NCI-H2107 treated with DMSO at 0.1 percent for 48 hours (cell line): ENCODE measurements around the gene NUBP2.

Source experiments
- DNase-seq: peaks from one replicate; lab custom pipeline; 2025; ENCODE audit not compliant: unreplicated experiment; lab: John Stamatoyannopoulos, UW

Gene NUBP2

DNA sequence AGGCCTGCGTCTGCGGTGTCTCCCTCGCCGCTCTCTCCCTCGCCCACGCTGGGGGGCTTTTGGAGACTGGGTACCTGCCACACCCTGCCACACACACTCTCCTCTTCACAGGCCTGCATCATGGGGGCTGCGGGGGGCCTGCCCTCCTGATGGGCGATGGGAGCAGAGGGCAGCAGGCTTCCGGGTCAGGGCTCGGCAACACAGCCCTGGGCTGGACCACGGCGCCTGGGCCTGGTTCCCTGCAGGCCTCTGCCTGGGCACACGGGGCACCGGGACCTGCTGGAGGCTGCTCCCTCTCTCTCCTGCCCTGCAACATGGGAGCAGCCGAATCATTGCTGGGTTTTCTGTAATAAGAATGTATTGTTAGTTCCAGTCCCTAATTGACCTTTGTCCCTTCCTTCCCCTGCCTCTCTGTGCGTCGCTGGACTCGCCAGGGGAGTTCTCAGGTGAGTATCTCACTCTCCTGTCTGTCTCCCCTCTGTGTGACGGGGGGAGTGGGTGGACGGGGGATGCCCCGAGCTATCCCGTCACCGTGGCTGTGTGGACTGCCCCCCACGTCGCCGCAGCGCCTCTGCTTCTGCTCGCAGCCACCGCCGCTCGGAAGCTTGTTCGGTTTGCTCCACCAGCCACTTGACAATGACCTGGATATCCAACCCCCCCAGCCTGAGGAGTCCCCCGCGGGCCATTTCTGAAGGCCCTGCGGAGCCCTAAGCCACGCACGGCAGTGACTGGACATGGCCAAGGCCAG lies 24.9 kb upstream of the NUBP2 start:
- no peak for DNase-seq

DNA sequence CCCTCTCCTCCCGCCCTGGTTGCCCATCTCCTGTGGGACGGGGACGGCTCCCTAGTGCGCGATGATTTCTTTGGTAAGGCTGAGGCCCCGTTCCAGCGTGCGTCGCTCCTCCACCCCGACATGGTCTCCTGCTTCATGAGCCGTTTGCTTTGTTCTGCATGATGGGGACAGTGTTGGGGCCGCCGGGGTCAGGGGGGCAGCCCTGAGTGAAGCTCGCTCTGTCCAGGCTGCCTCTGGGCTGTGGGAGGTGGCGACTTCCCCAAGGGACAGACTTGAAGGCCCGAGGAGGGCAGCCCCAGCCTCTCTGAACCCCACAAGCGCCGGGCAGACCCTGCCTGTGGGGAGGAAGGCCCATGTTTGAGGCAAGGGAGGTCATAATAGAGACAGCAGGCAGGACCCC lies 23.8 kb upstream of the NUBP2 start:
- DNase-seq: no peak

DNA sequence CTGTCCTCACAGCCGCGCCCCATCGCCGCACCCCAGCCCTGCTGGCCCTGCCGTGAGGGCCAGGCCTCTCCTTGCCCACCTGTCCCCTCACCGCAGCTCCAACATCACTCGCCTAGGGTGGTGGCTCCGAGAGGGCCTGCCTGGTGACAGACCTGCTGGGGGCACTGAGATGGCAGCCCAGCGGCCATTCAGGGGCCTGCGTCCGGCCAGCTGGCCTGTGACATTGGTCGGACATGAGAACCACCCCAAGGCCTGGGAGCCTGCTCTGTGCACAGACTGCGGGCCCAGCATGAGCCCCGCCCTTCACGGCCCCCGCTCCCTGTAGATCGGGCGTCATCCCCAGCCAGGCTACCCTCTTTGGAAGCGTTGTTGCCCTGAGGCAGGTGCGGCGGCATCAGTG lies 23.2 kb upstream of the NUBP2 start:
- DNase-seq: no peak

DNA sequence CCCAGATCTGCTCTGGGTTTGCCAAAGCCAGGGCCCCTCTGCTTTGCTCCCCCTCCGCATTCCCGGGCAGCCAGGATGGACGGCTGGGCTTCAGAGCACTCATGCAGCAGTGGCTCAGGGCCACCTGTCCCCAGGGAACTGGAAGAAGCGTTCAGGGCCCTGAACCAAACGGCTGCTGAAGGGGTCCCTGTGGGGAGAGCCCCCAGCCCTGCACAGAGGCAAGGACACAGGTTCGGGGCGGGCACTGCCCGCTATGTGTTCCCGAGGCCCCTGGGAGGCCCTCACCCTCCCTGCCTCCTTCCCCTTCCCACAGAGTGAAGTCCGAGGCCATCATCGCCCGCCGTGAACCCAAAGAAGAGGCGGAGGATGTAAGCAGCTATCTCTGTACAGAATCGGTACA lies 21.8 kb upstream of the NUBP2 start:
- DNase-seq: no peak

DNA sequence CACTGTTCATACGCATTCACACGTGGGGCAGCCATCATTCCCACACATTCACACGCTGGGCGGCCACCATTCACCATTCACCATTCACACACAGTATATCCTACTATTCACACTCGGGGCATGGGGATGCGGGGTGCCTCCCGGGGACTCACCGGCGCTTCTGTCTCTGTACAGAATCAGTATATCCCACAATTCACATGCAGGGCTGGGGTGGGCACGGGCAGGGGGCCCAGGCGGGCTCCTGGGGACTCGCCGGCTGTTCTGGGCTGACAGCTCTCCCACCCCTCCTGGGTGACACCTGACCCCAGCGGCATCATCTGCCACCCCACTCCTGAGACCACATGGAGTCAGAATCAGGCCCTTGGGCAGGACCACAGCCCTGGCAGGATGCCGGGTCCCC lies 21.0 kb upstream of the NUBP2 start:
- no peak for DNase-seq

DNA sequence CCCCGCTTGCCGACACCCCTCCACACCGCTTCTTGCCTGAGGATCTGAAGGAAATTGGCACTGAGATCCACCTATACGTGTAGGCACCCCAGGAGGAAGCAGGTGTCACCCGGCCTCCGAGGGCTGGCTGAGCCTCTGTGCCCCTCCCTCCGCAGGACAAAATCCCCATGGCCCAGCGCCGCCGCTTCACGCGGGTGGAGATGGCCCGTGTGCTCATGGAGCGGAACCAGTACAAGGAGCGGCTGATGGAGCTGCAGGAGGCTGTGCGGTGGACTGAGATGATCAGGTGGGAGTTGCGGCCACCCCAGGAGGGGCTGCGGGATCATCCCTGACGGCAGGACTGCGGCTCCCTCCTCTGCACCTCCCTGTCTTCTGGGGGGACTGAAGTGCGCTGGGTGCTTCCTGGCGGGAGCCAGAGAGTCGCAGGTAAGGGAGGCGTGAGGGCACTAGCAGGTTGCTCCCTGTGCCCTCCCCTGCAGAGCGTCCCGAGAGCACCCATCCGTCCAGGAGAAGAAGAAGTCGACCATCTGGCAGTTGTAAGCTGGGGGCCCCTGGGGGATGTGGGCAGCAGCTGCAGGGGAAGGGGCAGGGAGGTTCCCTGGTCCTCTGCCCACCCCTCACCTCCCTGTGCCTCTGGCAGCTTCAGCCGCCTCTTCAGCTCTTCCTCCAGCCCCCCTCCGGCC lies 20.4 kb upstream of the NUBP2 start:
- no peak for DNase-seq

DNA sequence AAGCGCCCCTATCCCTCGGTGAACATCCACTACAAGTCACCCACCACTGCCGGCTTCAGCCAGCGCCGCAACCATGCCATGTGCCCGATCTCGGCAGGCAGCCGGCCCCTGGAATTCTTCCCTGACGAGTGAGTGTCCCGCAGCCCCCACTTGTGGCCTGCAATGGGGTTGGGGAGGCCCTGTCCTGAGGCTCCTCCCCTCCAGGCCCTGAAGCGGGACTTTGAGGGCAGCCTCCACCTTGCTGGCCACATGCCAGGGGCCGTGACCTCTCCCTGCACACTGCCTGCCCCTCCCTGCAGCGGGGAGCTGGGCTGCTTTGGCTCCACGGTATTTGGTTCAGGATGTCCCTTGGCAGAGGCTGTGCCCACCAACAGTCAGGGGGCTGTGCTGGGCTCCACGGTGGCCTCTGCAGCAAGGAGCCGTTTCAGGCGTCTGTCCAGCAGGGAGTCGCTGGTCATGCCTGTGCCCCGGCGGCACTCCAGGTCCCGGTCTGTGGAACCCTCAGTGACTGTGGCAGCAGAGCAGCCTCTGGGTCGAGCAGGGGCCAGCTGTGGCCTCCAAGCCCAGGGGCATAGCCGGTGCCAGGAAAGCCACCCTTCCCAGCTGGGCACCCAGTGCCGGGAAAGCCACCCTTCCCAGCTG lies 19.8 kb upstream of the NUBP2 start:
- DNase-seq: no peak

DNA sequence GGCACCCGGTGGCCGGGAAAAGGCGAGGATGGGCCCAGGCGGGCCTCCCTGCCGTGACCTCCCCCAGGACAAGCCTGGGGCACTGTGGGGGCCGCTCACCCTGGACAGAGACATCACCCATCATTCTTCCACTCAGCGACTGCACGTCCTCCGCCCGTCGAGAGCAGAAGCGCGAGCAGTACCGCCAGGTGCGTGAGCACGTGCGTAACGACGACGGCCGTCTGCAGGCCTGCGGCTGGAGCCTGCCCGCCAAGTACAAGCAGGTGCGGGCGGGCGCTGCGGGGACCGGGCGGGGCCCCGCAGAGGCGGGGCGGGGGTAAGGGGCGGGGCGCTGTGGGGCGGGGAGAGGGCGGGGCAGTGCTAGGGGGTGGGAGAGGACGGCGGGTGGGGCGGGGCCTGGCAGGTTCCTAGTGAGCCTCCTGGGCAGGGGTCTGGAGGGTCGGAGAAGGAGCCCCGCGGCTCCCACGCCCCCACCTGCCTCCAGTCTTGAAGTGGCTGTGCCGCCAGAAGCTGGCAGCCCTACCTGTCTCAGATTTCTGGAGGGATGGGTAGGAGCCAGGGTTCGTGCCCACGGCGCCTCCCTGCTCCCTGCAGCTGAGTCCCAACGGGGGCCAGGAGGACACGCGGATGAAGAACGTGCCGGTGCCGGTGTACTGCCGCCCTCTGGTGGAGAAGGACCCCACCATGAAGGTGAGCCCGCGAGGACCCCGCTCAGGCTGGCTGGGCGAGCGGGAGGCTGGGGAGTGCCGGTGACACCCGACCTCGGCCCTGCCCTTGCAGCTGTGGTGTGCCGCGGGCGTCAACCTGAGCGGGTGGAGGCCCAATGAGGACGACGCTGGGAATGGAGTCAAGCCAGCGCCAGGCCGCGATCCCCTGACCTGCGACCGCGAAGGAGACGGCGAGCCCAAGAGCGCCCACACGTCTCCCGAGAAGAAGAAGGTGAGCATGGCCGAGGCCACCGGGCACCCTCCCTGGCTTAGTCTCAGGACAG lies 18.9 kb upstream of the NUBP2 start:
- no peak for DNase-seq

DNA sequence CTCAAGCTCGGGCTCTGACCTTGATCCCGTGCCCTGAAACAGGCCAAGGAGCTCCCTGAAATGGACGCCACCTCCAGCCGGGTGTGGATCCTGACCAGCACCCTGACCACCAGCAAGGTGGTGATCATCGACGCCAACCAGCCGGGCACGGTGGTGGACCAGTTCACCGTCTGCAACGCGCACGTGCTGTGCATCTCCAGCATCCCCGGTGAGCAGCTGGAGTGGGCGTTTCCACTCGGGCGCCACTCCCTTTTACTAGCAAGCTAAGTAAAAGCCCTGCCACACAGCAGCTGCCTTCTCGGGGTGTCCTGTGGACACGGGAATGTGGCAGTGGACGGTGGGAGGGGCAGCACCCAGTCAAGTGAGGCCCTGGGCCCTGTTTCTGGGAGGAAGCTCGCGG lies 17.8 kb upstream of the NUBP2 start:
- no peak for DNase-seq

DNA sequence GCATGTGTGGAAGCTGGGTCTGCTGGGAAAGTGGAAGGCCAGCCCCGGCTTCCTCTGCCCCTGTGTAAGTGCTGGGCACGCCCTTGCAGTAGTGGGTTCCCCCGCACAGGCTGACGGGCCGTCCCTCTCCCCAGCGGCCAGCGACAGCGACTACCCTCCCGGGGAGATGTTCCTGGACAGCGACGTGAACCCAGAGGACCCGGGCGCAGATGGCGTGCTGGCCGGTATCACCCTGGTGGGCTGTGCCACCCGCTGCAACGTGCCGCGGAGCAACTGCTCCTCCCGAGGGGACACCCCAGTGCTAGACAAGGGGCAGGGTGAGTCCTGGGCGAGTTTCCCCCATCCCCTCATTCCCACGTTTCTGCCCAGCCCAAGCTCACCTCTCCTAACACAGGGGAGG lies 16.9 kb upstream of the NUBP2 start:
- no peak for DNase-seq

DNA sequence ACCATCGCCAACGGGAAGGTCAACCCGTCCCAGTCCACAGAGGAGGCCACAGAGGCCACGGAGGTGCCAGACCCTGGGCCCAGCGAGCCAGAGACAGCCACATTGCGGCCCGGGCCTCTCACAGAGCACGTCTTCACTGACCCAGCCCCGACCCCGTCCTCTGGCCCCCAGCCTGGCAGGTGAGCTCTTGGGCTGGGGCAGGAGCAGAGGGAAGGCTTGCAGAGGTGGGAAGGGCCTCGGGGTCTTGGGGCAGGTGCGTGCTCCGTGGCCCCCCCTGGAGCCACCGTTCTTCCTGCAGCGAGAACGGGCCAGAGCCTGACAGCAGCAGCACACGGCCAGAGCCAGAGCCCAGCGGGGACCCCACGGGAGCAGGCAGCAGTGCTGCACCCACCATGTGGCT lies 16.5 kb upstream of the NUBP2 start:
- no peak for DNase-seq

DNA sequence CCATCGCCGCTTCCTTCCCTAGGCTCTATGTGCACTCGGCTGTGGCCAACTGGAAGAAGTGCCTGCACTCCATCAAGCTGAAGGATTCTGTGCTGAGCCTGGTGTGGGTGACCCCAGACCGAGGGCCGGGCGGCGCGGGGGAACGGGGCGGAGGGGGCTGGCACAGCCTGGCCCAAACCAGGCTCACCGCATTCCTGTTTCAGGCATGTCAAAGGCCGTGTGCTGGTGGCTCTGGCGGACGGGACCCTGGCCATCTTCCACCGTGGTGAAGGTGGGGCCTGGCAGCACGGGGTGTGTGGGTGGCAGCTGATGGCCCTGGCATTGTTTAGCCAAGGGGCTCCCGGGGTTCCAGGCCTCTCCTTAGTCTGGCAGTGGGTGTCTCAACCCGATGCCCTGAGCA lies 16.1 kb upstream of the NUBP2 start:
- DNase-seq: no peak

DNA sequence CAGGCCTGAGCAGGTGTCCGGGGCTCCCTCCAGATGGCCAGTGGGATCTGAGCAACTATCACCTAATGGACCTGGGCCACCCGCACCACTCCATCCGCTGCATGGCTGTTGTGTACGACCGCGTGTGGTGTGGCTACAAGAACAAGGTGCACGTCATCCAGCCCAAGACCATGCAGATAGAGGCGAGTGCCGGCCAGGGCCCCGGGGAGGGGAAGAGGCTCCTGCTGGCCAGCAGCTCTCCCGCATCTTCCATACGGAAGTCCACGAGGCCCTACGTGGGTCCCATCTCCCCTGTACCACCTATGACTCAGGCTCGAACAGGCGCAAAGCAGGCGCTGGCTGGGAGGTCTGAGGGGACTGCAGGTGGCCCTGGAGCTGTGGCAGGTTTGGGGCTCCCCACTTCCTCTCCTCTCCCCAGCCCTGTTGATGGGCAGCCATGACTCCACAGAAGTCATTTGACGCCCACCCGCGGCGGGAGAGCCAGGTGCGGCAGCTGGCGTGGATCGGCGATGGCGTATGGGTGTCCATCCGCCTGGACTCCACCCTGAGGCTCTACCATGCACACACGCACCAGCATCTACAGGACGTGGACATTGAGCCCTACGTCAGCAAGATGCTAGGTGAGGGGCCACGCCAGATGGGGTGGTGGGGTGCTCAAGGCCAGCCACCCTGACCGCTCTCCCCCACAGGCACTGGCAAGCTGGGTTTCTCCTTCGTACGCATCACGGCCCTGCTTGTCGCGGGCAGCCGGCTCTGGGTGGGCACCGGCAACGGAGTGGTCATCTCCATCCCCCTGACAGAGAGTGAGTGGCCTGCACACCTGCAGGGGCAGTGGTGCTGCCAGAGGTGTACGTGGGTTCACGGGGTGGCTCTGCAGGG lies 15.4 kb upstream of the NUBP2 start:
- no peak for DNase-seq

DNA sequence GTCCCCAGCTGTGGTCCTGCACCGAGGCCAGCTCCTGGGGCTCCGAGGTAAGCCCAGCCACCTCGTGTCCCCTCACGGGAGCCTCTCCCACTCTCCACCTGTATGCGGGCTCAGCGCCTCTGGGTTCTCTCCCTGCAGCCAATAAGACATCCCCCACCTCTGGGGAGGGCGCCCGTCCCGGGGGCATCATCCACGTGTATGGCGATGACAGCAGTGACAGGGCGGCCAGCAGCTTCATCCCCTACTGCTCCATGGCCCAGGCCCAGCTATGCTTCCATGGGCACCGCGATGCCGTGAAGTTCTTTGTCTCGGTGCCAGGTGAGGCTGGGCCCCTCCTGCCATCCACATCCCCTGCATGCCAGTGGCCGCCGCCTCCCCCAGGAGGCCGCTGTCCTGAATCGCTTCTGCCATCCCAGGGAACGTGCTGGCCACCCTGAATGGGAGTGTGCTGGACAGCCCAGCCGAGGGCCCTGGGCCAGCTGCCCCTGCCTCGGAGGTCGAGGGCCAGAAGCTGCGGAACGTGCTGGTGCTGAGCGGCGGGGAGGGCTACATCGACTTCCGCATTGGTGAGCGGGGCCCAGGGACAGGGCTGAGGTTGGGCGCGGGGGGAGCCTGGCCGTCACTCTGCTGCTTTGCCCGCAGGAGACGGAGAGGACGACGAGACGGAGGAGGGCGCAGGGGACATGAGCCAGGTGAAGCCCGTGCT lies 14.5 kb upstream of the NUBP2 start:
- no peak for DNase-seq

DNA sequence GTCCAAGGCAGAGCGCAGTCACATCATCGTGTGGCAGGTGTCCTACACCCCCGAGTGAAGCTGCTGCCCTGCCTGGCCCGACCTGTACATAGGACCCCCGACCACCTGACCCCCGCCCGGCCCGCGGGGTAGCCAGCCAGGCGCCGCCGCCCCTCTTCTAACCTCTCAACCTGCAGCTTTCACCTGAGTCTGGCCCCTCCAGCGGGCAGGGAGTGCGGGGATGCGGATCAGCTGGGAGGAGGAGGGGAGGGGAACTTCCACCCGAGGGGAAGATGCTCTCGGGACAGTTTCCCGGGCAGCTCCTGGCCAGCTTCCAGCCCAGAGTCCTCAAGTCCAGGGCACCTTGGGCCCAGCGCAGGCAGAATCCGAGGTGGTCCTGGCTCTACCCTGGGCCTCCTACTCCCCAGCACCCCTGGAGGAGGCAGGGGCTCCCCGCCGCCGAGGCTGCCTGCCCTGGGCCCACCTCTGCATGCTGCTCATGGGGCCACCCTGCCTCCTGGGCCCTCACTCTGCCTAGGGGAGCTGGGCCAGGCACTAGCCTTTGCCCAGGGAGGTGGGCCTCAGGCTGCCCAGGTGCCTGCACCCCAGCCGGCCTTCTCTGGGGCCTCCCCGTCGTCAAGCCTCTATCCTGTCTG lies 13.9 kb upstream of the NUBP2 start:
- DNase-seq: no peak

DNA sequence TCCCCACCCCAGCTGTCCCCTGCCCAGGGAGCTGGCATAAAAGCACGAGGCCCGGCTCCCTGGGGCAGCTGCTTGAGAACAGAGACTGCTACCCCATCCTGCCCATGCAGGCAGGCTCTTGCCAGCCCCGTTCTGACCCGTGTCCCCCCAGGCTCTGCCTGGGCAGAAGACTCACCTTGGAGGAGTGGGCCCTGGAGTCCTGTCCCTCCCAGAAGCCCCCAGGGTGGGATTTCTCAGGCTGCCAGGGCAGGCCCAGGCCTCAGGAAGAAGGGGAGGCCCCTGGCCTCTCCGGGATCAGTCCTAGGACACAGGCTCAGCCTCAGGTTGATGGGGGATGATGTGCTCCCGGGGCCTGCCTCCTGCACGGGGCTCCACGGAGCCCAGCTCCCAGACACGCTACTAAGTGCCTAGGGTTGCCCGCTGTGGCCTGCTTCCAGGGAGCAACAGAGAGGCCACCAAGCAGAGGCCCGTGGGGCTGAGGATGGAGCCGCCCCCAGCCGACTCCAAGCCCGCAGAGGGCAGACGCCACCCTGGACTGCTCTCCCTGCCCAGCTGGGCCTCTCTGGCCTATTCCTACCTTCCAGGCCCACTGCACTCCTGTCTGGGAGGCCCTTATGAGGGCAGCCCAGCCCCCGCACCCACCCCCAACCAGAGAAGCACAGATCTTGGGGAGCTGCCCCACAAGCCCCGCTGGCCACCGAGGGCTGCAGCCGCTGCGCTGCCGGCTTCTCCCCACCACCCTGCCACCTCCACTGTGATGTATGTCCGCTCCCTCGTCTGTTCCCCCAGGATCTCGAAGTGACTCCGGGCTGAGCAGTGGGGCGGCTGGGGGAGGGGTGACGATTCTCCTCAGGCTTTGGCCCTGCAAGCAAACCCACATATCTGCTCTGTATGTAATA lies 13.1 kb upstream of the NUBP2 start:
- no peak for DNase-seq

DNA sequence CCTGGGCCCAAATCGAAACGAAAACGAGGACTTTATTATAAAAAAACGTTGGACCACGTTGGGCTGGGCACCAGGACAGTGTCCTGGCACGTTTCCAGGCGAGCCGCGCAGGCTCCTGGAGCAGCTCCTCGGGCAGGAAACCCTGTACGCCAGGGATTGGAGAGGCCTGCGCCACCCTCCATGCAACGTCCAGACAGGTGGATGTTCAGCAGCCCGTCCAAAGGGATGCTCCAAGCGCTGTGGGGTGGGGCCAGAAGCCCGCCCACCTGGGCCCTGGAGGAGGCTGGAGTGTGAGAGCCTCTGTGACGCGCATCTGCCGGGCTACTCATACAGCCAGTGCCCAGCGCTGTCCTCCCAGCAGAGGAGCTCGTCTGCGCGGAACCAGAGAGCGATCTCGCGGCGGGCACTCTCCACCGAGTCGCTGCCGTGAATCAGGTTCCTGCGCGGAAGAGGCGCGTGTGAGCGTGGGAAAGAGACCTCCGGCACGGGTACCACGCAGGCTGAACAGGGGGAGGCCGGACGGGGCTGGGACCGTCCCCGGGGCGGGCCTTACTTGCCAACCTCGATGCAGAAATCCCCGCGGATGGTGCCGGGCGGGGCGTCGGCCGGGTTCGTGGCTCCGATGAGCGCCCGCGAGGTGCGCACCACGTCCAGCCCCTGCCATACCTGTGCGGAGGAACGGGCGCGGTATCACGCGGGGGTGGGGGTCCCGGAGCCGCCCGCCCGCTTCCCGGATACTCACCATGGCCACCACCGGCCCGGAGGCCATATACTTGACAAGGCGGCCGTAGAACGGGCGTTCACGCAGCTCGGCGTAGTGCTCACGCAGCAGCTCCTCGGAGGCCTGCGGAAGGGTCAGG lies 12.2 kb upstream of the NUBP2 start:
- DNase-seq: peak; percentile 33
